H54 (cell line): ENCODE measurements around the gene PROCR.

ENCODE experiments used
- DNase-seq: peaks from one replicate; pipeline ENCODE4 v3.0.0; 2011; ENCODE audit warnings: low spot score, mixed read lengths; ENCODE audit not compliant: insufficient read length
- FAIRE-seq: peaks from 3 replicates; lab custom pipeline; 2011; peaks lifted over from hg19 to GRCh38; lab: Jason Lieb, UNC
- POLR2A ChIP-seq: IDR thresholded peaks from 2 replicates; pipeline ENCODE4 v1.6.1; 2011; ENCODE audit warnings: low read depth, mild to moderate bottlenecking, low read length

Gene PROCR

DNA sequence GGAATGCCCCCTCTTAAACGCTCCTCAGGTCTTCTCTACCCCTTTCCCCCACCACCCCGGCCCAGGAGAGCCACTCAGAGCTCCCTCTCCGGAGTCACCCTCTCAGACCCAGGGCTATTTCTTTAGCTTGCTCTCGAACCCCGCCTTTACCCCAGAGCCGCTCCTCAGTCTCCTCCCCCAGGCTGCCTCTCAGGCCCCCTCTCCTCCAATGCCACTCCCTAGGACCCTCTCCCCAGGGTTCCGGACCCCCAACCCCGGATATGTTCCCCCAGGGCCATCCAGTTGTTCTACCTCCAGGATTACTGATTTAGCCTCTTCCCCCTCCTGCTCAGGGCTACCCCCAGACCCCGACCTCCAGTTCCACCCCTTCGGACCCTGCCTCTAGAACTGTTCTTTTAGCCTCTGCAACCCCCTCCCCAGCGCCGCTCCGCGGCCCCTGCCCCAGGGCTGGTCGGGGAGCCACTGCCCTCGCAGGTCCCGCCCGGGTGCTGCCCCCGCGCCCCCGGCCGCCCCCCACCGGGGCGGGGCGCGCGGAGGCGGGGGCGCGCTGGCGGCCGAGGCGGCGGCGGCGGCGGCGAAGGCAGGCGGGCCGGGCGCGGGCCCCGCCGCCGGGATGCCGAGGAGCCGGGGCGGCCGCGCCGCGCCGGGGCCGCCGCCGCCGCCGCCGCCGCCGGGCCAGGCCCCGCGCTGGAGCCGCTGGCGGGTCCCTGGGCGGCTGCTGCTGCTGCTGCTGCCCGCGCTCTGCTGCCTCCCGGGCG lies 54.4 kb downstream of the PROCR start, which contains the start of gene MMP24:
TSS of gene MMP24 (plus strand) at position 565 of the 758 bp plus-strand sequence. CDS start at position 614, 49 bp downstream.
- no peak for TF ChIP-seq POLR2A
- FAIRE-seq (no peak), DNase-seq (no peak)
